HEK293 (cell line): Measurements from ENCODE around the gene FRY.

Experiments
- CTCF ChIP-seq: fragments of 450-650 bp; formaldehyde crosslinking; IDR thresholded peaks from 2 replicates; pipeline ENCODE4 v1.5.1; 2016; ENCODE audit warnings: missing biosample characterization, missing genetic modification characterization
- ELK4 ChIP-seq: IDR thresholded peaks from 2 replicates; pipeline ENCODE4 v1.6.1; 2011; ENCODE audit warnings: mild to moderate bottlenecking, low read depth, low read length, borderline replicate concordance
- YY1 ChIP-seq: fragments of 450-650 bp; formaldehyde crosslinking; IDR thresholded peaks from 2 replicates; pipeline ENCODE4 v1.5.1; 2018; ENCODE audit warnings: missing biosample characterization, missing genetic modification characterization
- ZNF266 ChIP-seq: fragments of 450-650 bp; formaldehyde crosslinking; IDR thresholded peaks from 2 replicates; pipeline ENCODE4 v1.5.1; 2016; ENCODE audit warnings: missing biosample characterization, missing genetic modification characterization, low read depth
- ZNF558 ChIP-seq: fragments of 450-650 bp; formaldehyde crosslinking; IDR thresholded peaks from 2 replicates; pipeline ENCODE4 v1.5.1; 2016; ENCODE audit warnings: missing biosample characterization, missing genetic modification characterization
- ZXDB ChIP-seq: fragments of 450-650 bp; formaldehyde crosslinking; IDR thresholded peaks from 2 replicates; pipeline ENCODE4 v1.5.1; 2016; ENCODE audit warnings: missing biosample characterization, missing genetic modification characterization

- no peak for TF ChIP-seq CTCF
- TF ChIP-seq ZXDB, result no peak
- TF ChIP-seq YY1 (tag by site-specific recombination), result no peak
- no peak for TF ChIP-seq ZNF558 (tag by site-specific recombination)
- TF ChIP-seq ELK4, result no peak
- no peak for TF ChIP-seq ZNF266
Measured at GRCh38 chr13:32284927-32285632, 253.5 kb downstream of the FRY start.
